ENCODE data around the gene SUGP1. TPM values are rescaled to one million over a fixed set of nuclear protein-coding genes. Genes with fewer than 3 reads are reported as not detected.

SUGP1 gene
- total RNA-seq, 2 experiments from 2014 or later, result 49.4 to 62.0 TPM

DNA sequence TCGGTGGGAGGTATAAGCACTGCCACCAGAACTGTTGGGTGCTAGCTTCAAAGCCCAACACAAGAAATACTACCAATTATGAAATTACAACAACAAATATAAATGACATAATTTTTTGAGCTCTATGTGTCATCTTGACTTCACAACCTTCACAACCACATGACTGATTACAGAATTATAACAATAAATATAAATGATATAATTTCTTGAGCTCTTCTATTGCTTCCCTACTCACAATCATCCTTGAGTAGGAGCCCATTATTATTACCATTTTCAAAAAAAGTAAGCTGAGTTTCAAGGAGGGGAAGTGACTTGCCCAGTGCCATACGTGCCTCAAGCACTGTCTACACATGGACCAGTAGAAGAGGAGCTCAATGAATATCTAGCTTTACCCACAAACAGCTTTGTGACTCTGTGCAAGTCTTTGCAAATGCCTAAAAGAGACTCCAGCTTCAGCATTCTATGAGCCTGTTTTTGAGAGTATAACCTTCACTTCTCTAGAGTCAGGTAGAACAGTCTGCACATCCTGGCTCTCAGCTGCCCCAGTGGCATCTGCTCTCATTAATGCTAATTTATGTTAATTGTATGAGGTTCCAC, 86.0 kb downstream of the SUGP1 start:
- H3K4me1 Mint-ChIP-seq, result no peaks in the 10 kb centered on the region
- intact Hi-C loops (cut with DNase I, micrococcal nuclease), result no loop called here
- peaks cover 5% of the 10 kb centered on the region for H3K36me3 Mint-ChIP-seq (ENCODE audit: low read depth)
- ChIA-PET POLR2A (no interaction called here), CTCF (interaction anchor here (0.5 to 1.0 kb wide), 3 partner anchors 59 to 663 kb away, joined by 3 to 5 read pairs (median 4); partner anchors contain the start of gene UBA52)
- DNase-seq (no peak), ATAC-seq (no peak)
- peaks cover 11% of the 10 kb centered on the region for H3K9me3 Mint-ChIP-seq (ENCODE audit: low read depth)
- no peak overlapping the region for H3K27ac Mint-ChIP-seq
- H3K4me3 Mint-ChIP-seq, result no peak overlapping the region
- H3K27me3 Mint-ChIP-seq, result peaks cover 6% of the 10 kb centered on the region

DNA sequence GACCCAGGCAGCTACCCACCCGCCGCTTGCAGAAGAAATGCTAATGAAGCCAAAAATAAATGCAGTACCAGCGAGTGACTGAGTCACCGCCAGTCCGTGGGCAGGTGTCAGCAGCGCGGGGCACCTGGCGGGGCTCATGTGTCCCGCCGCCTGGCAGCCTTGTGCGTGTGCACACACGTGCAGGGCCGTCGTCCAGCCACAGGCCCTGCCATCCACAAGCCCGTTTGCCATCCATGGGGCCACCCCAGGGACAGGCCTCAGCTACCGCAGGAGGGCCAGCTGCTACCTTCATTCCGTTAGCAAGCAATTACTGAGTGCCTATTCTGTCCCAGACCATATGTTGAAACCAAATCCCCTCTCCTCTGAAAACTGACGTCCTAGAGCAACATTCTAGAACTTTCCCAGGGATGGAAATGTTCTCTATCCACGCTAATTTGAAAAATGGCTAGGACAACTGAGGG, 88.0 kb downstream of the SUGP1 start:
- Mint-ChIP-seq H3K27me3 (peaks cover 2% of the 10 kb centered on the region), H3K4me3 (no peak overlapping the region), H3K9me3 (ENCODE audit: low read depth) (peaks cover 11% of the 10 kb centered on the region), H3K27ac (no peak overlapping the region), H3K4me1 (no peaks in the 10 kb centered on the region), H3K36me3 (ENCODE audit: low read depth) (peaks cover 5% of the 10 kb centered on the region)
- no peak for DNase-seq
- ChIA-PET POLR2A (no interaction called here), CTCF (no interaction called here)
- intact Hi-C loops (cut with DNase I, micrococcal nuclease), result no loop called here
- no peak for ATAC-seq

DNA sequence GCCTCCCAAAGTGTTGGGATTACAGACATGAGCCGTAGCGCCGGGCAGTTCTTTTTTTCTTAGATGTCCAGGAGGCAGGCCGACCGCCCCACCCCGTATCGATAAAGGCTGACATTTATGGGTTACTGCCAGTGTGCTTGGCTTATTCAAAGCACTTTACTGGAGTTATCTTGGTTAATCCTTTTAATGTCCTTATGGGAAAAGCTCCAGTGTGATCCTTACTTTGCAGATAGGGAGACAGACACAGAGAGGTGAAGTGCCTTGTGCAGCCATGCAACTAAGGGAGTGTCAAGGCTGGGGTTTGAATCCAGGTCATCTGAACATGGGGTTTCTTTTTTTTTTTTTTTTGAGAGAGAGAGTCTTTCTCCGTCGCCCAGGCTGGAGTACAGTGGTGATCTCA, 89.3 kb downstream of the SUGP1 start:
- ChIA-PET CTCF (interaction anchor here (1.0 kb wide), 1 partner anchor 29 kb away, joined by 3 read pairs; no protein-coding TSS in a partner anchor), POLR2A (no interaction called here)
- Mint-ChIP-seq H3K27ac (no peak overlapping the region), H3K9me3 (ENCODE audit: low read depth) (peaks cover 8% of the 10 kb centered on the region), H3K27me3 (peaks cover 2% of the 10 kb centered on the region), H3K36me3 (ENCODE audit: low read depth) (peaks cover 3% of the 10 kb centered on the region), H3K4me1 (no peaks in the 10 kb centered on the region), H3K4me3 (no peak overlapping the region)
- intact Hi-C loops (cut with DNase I, micrococcal nuclease), result no loop called here
- DNase-seq, result no peak
- ATAC-seq, result no peak

DNA sequence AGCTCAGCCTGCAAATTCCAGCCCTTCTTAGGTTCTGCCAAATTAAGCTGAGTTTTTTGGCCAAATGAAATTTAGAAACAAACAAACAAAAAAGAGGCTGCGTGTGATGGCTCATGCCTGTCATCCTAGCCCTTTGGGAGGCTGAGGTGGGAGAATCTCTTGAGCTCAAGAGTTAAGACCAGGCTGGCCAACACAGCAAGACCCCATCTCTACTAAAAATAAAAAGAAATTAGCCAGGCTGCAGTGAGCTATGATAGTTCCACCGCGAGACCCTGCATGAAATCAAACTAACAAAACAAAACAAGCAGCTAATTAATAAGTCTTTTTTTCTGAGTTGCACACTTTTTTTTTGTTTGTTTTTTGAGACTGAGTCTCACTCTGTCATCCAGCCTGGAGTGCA, 90.6 kb downstream of the SUGP1 start:
- Mint-ChIP-seq H3K4me3 (no peak overlapping the region), H3K27me3 (peaks cover 2% of the 10 kb centered on the region), H3K4me1 (no peaks in the 10 kb centered on the region), H3K27ac (no peak overlapping the region), H3K36me3 (ENCODE audit: low read depth) (peaks cover 3% of the 10 kb centered on the region), H3K9me3 (ENCODE audit: low read depth) (peaks cover 6% of the 10 kb centered on the region)
- intact Hi-C loops (cut with DNase I, micrococcal nuclease), result no loop called here
- CTCF ChIA-PET, result interaction anchor here (0.6 to 0.9 kb wide), 4 partner anchors 13 to 92 kb away, joined by 3 to 4 read pairs (median 3); no protein-coding TSS in a partner anchor
- POLR2A ChIA-PET, result no interaction called here
- DNase-seq (no peak), ATAC-seq (no peak)

DNA sequence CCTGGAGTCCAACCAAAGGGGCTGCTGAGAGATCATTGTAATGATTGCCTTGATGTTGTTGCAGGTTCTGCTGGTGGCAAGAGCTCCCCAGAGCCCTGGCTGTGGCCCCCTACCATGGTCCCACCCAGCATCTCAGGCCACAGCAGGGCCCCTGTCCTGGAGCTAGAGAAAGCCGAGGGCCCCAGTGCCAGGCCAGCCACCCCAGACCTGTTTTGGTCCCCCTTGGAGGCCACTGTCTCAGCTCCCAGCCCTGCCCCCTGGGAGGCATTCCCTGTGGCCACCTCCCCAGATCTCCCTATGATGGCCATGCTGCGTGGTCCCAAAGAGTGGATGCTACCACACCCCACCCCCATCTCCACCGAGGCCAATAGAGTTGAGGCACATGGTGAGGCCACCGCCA, 93.1 kb downstream of the SUGP1 start:
- H3K27ac Mint-ChIP-seq, result no peak overlapping the region
- peaks cover 6% of the 10 kb centered on the region for H3K27me3 Mint-ChIP-seq
- ChIA-PET POLR2A (no interaction called here), CTCF (interaction anchor here (0.5 kb wide), 1 partner anchor 69 kb away, joined by 3 read pairs; no protein-coding TSS in a partner anchor)
- no peaks in the 10 kb centered on the region for H3K36me3 Mint-ChIP-seq (ENCODE audit: low read depth)
- DNase-seq (no peak), ATAC-seq (no peak)
- no peaks in the 10 kb centered on the region for H3K9me3 Mint-ChIP-seq (ENCODE audit: low read depth)
- intact Hi-C loops (cut with DNase I, micrococcal nuclease), result no loop called here
- no peaks in the 10 kb centered on the region for H3K4me1 Mint-ChIP-seq
- H3K4me3 Mint-ChIP-seq, result no peak overlapping the region

DNA sequence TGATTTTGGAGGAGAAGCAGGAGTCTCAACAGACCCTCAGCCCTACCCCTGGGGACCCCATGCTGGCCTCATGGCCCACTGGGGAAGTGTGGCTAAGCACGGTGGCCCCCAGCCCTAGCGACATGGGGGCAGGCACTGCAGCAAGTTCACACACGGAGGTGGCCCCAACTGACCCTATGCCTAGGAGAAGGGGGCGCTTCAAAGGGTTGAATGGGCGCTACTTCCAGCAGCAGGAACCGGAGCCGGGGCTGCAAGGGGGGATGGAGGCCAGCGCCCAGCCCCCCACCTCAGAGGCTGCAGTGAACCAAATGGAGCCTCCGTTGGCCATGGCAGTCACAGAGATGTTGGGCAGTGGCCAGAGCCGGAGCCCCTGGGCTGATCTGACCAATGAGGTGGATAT, 93.6 kb downstream of the SUGP1 start:
- H3K27me3 Mint-ChIP-seq, result peaks cover 6% of the 10 kb centered on the region
- no peaks in the 10 kb centered on the region for H3K9me3 Mint-ChIP-seq (ENCODE audit: low read depth)
- H3K27ac Mint-ChIP-seq, result no peak overlapping the region
- CTCF ChIA-PET, result interaction anchor here (0.5 kb wide), 1 partner anchor 68 kb away, joined by 3 read pairs; no protein-coding TSS in a partner anchor
- H3K4me3 Mint-ChIP-seq, result no peak overlapping the region
- no peaks in the 10 kb centered on the region for H3K36me3 Mint-ChIP-seq (ENCODE audit: low read depth)
- no peaks in the 10 kb centered on the region for H3K4me1 Mint-ChIP-seq
- intact Hi-C loops (cut with DNase I, micrococcal nuclease), result no loop called here
- POLR2A ChIA-PET, result no interaction called here
- ATAC-seq (no peak), DNase-seq (no peak)

DNA sequence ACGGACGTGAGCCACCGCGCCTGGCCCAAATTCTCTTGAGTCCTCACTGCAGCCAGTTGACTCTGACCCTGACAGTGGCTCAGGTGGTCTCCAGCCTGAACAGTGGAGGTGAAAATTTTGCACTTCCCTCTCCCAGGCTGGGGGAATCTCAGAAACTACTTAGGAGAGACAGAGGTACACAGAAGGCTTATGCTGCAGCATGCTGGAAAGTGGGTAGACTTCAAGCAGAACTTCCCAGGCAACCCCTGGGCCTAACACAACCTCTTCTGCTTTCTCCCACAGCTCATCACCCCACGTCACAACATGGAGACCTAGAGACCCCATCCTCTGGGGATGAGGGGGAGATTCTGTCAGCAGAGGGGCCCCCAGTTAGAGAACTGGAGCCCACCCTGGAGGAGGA, 94.1 kb downstream of the SUGP1 start:
- intact Hi-C loops (cut with DNase I, micrococcal nuclease), result no loop called here
- Mint-ChIP-seq H3K36me3 (ENCODE audit: low read depth) (no peaks in the 10 kb centered on the region), H3K4me1 (no peaks in the 10 kb centered on the region), H3K4me3 (no peak overlapping the region), H3K9me3 (ENCODE audit: low read depth) (no peaks in the 10 kb centered on the region), H3K27ac (no peak overlapping the region), H3K27me3 (peaks cover 6% of the 10 kb centered on the region)
- POLR2A ChIA-PET, result no interaction called here
- no peak for ATAC-seq
- CTCF ChIA-PET, result interaction anchor here (1.0 to 2.5 kb wide), 4 partner anchors 52 to 79 kb away, joined by 3 to 11 read pairs (median 4); partner anchors contain the start of gene MEF2B
- DNase-seq, result no peak

Other genes with a start within 250 kb of the SUGP1 start
- 10 to 100 TPM; 26.8 to 31.9 TPM for gene TMEM161A, start 182.0 kb downstream of the SUGP1 start, total RNA-seq
- 1 to 10 TPM; 1.9 to 2.1 TPM for gene MEF2B, start 150.2 kb downstream of the SUGP1 start, total RNA-seq
- gene BORCS8, start 128.4 kb downstream of the SUGP1 start, total RNA-seq, result 10 to 100 TPM; 19.5 to 25.3 TPM
- gene RFXANK, start 128.3 kb downstream of the SUGP1 start, total RNA-seq, result 10 to 100 TPM; 56.2 to 68.5 TPM
- gene NR2C2AP, start 117.1 kb downstream of the SUGP1 start, total RNA-seq, result 10 to 100 TPM; 34.7 to 46.6 TPM
- not detected for gene NCAN, start 108.6 kb downstream of the SUGP1 start, total RNA-seq
- not detected for gene TM6SF2, start 47.2 kb downstream of the SUGP1 start, total RNA-seq
- gene MAU2, start 320 bp upstream of the SUGP1 start, total RNA-seq, result 10 to 100 TPM; 33.3 to 45.7 TPM
- gene GATAD2A, start 85.2 kb upstream of the SUGP1 start, total RNA-seq, result 100 to 1,000 TPM; 123 to 139 TPM
- gene TSSK6, start 195.0 kb upstream of the SUGP1 start, total RNA-seq, result 1 to 10 TPM; 3.8 to 4.4 TPM
- 100 to 1,000 TPM; 310 to 323 TPM for gene NDUFA13, start 195.7 kb upstream of the SUGP1 start, total RNA-seq
- gene YJEFN3, start 208.4 kb upstream of the SUGP1 start, total RNA-seq, result 10 to 100 TPM; 10.7 to 11.4 TPM
- gene CILP2, start 217.8 kb upstream of the SUGP1 start, total RNA-seq, result under 1 TPM; 0.19 to 0.27 TPM